Spleen (tissue), 11 donors: ENCODE results near the gene PM20D2. TPM values are rescaled to one million over a fixed set of nuclear protein-coding genes. Genes with fewer than 3 reads are reported as not detected.
"Not testable (repeated sequence)": the region's sequence is repeated elsewhere in the genome, so short reads cannot be mapped to it uniquely, and the experiment has no call there.

ENCODE experiments used
- DNase-seq: peaks from one replicate; pipeline ENCODE4 v3.0.0-alpha.2; 2020
- H3K27ac ChIP-seq, 8 donors: fragments of 200-600 bp; sonication (generic) in 7 of 8; 1 replicate in 4 of 8; 2 replicates in 4 of 8; pipeline versions ENCODE4 v1.5.0 to v1.8.0; 2016 to 2021; ENCODE audit warnings: inconsistent platforms in 4 of 8, mild to moderate bottlenecking in 4 of 8, moderate library complexity in 1 of 8
- H3K27me3 ChIP-seq, 7 donors: fragments of 200-600 bp; sonication (generic) in 6 of 7; replicated peaks in 1 of 7; 1 replicate in 4 of 7; 2 replicates in 3 of 7; pipeline versions ENCODE4 v1.5.0 to v1.8.0; 2016 to 2021; ENCODE audit warnings: inconsistent platforms in 3 of 7, mild to moderate bottlenecking in 1 of 7
- H3K36me3 ChIP-seq, 6 donors: fragments of 200-600 bp; sonication (generic) in 5 of 6; 1 replicate in 4 of 6; 2 replicates in 2 of 6; pipeline versions ENCODE4 v1.5.0 to v1.8.0; 2016 to 2021; ENCODE audit warnings: inconsistent platforms in 2 of 6
- H3K4me1 ChIP-seq, 6 donors: fragments of 200-600 bp; sonication (generic) in 5 of 6; 1 replicate in 3 of 6; 2 replicates in 3 of 6; pipeline versions ENCODE4 v1.5.0 to v1.8.0; 2016 to 2021; ENCODE audit warnings: inconsistent platforms in 3 of 6
- H3K4me3 ChIP-seq, 8 donors: fragments of 200-600 bp; sonication (generic) in 7 of 8; 1 replicate in 4 of 8; 2 replicates in 4 of 8; pipeline versions ENCODE4 v1.5.0 to v1.8.0; 2016 to 2021; ENCODE audit warnings: inconsistent platforms in 4 of 8, mild to moderate bottlenecking in 4 of 8, moderate library complexity in 2 of 8
- H3K9me3 ChIP-seq, 8 donors: fragments of 200-600 bp; sonication (generic) in 7 of 8; 1 replicate in 4 of 8; 2 replicates in 4 of 8; pipeline versions ENCODE4 v1.5.0 to v1.8.0; 2016 to 2021; ENCODE audit warnings: inconsistent platforms in 4 of 8
- POLR2A ChIP-seq, 3 donors: fragments of 450-650 bp; IDR thresholded peaks; one replicate each; pipeline ENCODE4 v1.5.1; 2017; ENCODE audit warnings: antibody characterized with exemption in 3 of 3, mild to moderate bottlenecking in 1 of 3
- POLR2AphosphoS5 ChIP-seq, 3 donors: sonication (generic); formaldehyde crosslinking; IDR thresholded peaks; one replicate each; pipeline ENCODE4 v1.5.1; 2017; ENCODE audit warnings: antibody characterized with exemption in 3 of 3
- WGBS, 5 donors: extraction: QIAGEN DNeasy Blood & Tissue Kit in 3 of 5; methylation state at CpG; one replicate each; pipeline versions ENCODE4 v1.1.5 to v1.1.7; 2013 to 2018; 5-methylcytosine and 5-hydroxymethylcytosine counted together
- intact Hi-C: fragments of 100-400 bp; cut with DNase I; formaldehyde crosslinking; loops from one replicate; pipeline ENCODE4 v1.15.0; 2023; ENCODE audit warnings: low total_unique reads
- polyA plus RNA-seq, 3 donors: library from polyadenylated mRNA; stranded (reverse); fragments of 200-250 nt; gene quantifications; one replicate each; pipeline ENCODE4 v1.2.1, GENCODE V29; 2013
- total RNA-seq, 7 donors: library from RNA; depleted of rRNA in 3 of 7; stranded (reverse); fragments of >200 nt in 3 of 7; fragmentation: NEBNext Ultra II Directional in 4 of 7; extraction: Animal tissue kit (Norgen Biotek cat#: 25700) in 4 of 7; gene quantifications; one replicate each; pipeline versions ENCODE4 v1.1.0 to v1.2.1, GENCODE V29; 2016 to 2021
- TF ChIP-seq, protein P1 (sequence below), 11 experiments: fragments of 200-600 bp in 7 of 11; fragments of 450-650 bp in 4 of 11; sonication (generic) in 4 of 11; IDR thresholded peaks in 8 of 11; conservative IDR thresholded peaks in 3 of 11; 1 replicate in 7 of 11; 2 replicates in 4 of 11; pipeline versions ENCODE4 v1.4.0 to v1.8.0; 2016 to 2021; ENCODE audit warnings: antibody characterized with exemption in 11 of 11, inconsistent platforms in 4 of 11, mild to moderate bottlenecking in 1 of 11
- donor health status: healthy with polysubstance abuse.
- donor health status: DM: no; HTN: no; CAD: no; lungs with moderate emphysema.
- donor health status: DM: no; HTN: no; CAD: no.
- donor health status: Bipolar disorder and iron deficiency.
- donor health status: healthy.
- donor health status: DM: no; HTN: no; CAD: no.
- donor health status: DM: yes; HTN: yes; CAD: no.

The PM20D2 gene
- total and polyA plus RNA-seq, 10 donors = 5.6 to 14.6 (median 7.3) TPM

DNA sequence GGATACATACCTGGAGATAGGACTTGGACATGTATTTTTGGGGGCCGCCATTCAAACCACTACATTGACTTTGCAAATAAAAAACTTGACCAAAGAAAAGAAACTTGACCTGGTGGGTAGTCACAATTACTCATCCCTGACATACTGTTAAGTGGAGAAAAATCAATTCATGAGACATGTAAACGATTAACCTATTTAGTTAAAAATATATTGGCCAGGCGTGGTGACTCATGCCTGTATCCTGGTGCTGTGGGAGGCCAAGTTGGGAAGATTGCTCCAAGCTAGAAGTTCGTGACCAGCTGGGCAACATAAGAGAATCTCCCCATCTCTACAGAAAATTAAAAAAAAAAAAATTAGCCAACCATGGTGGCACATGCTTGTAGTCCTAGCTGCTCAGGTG, 25.5 kb upstream of the PM20D2 start:
- WGBS, 5 donors = 81 to 93% (median 91%) methylated on average over 4 of the region's 4 CpGs
- H3K36me3 ChIP-seq = no peaks in the 10 kb centered on the region
- no peaks in the 10 kb centered on the region for H3K9me3 ChIP-seq
- peaks cover 6 to 24% (median 13%) of the 10 kb centered on the region in 6 donors for H3K4me1 ChIP-seq
- no peak overlapping the region for H3K27ac ChIP-seq
- H3K4me3 ChIP-seq = no peak overlapping the region
- TF ChIP-seq, protein P1, sequence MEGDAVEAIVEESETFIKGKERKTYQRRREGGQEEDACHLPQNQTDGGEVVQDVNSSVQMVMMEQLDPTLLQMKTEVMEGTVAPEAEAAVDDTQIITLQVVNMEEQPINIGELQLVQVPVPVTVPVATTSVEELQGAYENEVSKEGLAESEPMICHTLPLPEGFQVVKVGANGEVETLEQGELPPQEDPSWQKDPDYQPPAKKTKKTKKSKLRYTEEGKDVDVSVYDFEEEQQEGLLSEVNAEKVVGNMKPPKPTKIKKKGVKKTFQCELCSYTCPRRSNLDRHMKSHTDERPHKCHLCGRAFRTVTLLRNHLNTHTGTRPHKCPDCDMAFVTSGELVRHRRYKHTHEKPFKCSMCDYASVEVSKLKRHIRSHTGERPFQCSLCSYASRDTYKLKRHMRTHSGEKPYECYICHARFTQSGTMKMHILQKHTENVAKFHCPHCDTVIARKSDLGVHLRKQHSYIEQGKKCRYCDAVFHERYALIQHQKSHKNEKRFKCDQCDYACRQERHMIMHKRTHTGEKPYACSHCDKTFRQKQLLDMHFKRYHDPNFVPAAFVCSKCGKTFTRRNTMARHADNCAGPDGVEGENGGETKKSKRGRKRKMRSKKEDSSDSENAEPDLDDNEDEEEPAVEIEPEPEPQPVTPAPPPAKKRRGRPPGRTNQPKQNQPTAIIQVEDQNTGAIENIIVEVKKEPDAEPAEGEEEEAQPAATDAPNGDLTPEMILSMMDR (IDR thresholded peaks at IDR 0.05 in 8 of 11, conservative IDR thresholded peaks at IDR 0.05 in 3 of 11) = no peak
- TF ChIP-seq POLR2AphosphoS5 (IDR thresholded peaks at IDR 0.05) = no peak
- no peak for TF ChIP-seq POLR2A (IDR thresholded peaks at IDR 0.05)
- no peak for DNase-seq
- intact Hi-C loops = no loop called here
- peaks cover 0 to 18% (median 0%) of the 10 kb centered on the region in 7 donors for H3K27me3 ChIP-seq

DNA sequence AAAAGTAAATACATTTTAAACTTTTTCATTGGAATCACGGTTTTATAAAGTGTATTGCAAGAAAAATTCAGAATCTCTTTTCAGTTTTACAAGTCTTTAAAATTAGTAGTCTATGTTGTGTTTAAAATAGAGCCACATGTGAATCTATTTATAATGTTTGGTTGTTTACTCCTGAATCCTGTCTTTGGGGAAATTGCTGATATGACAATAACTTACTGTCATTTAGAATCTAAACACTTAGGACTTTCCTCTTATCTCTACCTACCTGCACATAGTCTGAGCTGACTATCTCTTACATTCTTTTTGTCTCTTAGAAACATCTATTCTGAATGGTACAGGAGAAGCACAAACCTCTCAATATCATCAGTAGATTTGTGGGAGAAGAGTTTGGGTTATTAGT, 23.9 kb upstream of the PM20D2 start:
- Histone ChIP-seq H3K4me3 (no peak overlapping the region), H3K4me1 (peaks cover 2 to 16% (median 8%) of the 10 kb centered on the region in 6 donors), H3K27ac (no peak overlapping the region), H3K36me3 (no peaks in the 10 kb centered on the region), H3K27me3 (peaks cover 0 to 12% (median 0%) of the 10 kb centered on the region in 7 donors), H3K9me3 (no peaks in the 10 kb centered on the region)
- WGBS, 5 donors = 87 to 98% (median 95%) methylated on average over 1 of the region's 1 CpG
- intact Hi-C loops = no loop called here
- no peak for DNase-seq
- TF ChIP-seq, protein P1 (IDR thresholded peaks at IDR 0.05 in 8 of 11, conservative IDR thresholded peaks at IDR 0.05 in 3 of 11) = no peak
- TF ChIP-seq POLR2A (IDR thresholded peaks at IDR 0.05) (no peak), POLR2AphosphoS5 (IDR thresholded peaks at IDR 0.05) (no peak)

DNA sequence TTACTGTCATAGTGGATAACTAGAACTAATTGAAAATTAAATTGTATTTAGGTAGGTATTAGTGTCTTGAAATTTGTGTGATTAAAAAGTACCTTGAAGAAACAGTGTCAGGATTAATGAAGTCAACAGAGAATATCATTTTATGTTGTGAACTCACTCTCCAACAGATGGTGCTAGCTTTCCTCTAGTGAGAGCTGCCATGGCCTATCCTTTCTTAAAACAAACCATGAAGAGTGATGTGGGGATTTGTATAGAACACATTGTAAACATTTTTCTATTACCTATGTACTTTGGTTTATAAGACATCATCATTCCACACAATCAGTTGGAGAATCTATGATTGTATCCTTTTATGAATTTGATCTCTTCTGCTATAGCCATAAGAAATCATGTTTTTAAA, 23.2 kb upstream of the PM20D2 start:
- intact Hi-C loops = no loop called here

DNA sequence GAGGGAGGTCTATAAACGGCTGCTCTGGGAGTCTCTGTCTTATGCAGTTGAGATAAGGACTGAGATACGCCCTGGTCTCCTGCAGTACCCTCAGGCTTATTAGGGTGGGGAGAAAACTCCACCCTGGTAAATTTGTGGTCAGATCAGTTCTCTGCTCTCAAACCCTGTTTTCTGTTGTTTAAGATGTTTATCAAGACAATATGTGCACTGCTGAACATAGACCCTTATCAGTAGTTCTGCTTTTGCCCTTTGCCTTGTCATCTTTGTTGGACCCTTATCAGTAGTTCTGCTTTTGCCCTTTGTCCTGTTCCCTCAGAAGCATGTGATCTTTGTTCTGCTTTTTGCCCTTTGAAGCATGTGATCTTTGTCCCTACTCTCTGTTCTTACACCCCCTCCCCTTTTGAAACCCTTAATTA, 17.6 kb upstream of the PM20D2 start:
- intact Hi-C loops, DNase-seq, H3K4me1 ChIP-seq, H3K36me3 ChIP-seq, H3K4me3 ChIP-seq, H3K27me3 ChIP-seq: not testable (repeated sequence)
- Histone ChIP-seq H3K27ac (peak overlapping the region in 2 of 8 donors; percentile 59 to 82), H3K9me3 (peaks cover 0 to 20% (median 14%) of the 10 kb centered on the region in 8 donors)
- 51 to 90% (median 69%) methylated on average over 2 of the region's 2 CpGs for WGBS, 5 donors

More for the DNA sequence above, 23.2 kb upstream of the PM20D2 start:
- H3K4me3 ChIP-seq = no peak overlapping the region
- H3K27ac ChIP-seq = no peak overlapping the region
- no peaks in the 10 kb centered on the region for H3K36me3 ChIP-seq
- H3K9me3 ChIP-seq = peaks cover 0 to 6% (median 3%) of the 10 kb centered on the region in 8 donors
- no peak for DNase-seq
- TF ChIP-seq, protein P1 (IDR thresholded peaks at IDR 0.05 in 8 of 11, conservative IDR thresholded peaks at IDR 0.05 in 3 of 11) = peak in 5 of 11 experiments; percentile 3 to 31 (median 17)
- TF ChIP-seq POLR2AphosphoS5 (IDR thresholded peaks at IDR 0.05) (no peak), POLR2A (IDR thresholded peaks at IDR 0.05) (no peak)
- H3K27me3 ChIP-seq = peaks cover 0 to 7% (median 0%) of the 10 kb centered on the region in 7 donors
- H3K4me1 ChIP-seq = peaks cover 0 to 9% (median 4%) of the 10 kb centered on the region in 6 donors

DNA sequence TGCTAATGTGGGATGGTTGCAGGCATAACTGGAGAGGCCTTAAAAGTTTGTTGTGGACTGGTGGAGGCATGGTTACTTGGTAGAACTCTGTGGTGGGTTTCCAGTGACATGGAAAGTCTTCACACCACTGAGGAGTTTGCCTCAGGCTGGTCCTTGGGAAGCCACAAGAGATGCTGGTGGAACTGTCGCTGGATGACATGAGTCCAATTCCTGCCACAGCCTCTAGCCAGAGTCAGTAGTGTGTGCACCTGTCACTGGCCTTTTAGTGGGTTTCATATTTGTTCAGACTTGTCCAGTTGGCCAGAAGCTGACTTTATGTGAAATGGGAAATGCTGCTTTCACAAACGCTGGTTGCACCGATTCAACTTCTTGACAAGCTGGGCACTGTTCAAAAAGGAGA, 14.3 kb upstream of the PM20D2 start:
- TF ChIP-seq, protein P1 (IDR thresholded peaks at IDR 0.05 in 8 of 11, conservative IDR thresholded peaks at IDR 0.05 in 3 of 11) = no peak
- TF ChIP-seq POLR2AphosphoS5 (IDR thresholded peaks at IDR 0.05) (no peak), POLR2A (IDR thresholded peaks at IDR 0.05) (no peak)
- intact Hi-C loops = no loop called here
- DNase-seq = no peak
- Histone ChIP-seq H3K4me3 (no peak overlapping the region), H3K27ac (peak overlapping the region in 1 of 8 donors; percentile 19), H3K9me3 (peaks cover 0 to 20% (median 14%) of the 10 kb centered on the region in 8 donors), H3K36me3 (no peaks in the 10 kb centered on the region), H3K4me1 (no peaks in the 10 kb centered on the region), H3K27me3 (no peaks in the 10 kb centered on the region)
- WGBS, 5 donors = 88 to 96% (median 91%) methylated on average over 3 of the region's 3 CpGs
